GM23338 (cell line): Measurements from ENCODE around the gene KCMF1. TPM values are rescaled to one million over a fixed set of nuclear protein-coding genes. Genes with fewer than 3 reads are reported as not detected.

Source experiments
- ATAC-seq: fragments of 200-7000 bp; cut with Tn5 transposase; 3 replicates; pipeline ENCODE4 v1.9.1; 2020
- DNase-seq: peaks from one replicate; pipeline ENCODE4 v3.0.0-alpha.2; 2015; ENCODE audit warnings: low spot score
- H2AFZ ChIP-seq: fragments of 200-600 bp; sonication (generic); 2 replicates; pipeline ENCODE4 v1.8.0; 2016; ENCODE audit warnings: antibody characterized with exemption, mild to moderate bottlenecking, moderate library complexity
- H3F3A ChIP-seq: fragments of 200-600 bp; sonication (generic); replicated peaks from 2 replicates; pipeline ENCODE4 v1.8.0; 2017; ENCODE audit warnings: antibody characterized with exemption, mixed run types, low read depth
- H3K27ac ChIP-seq: fragments of 200-600 bp; sonication (generic); 2 replicates; pipeline ENCODE4 v1.6.1; 2016; ENCODE audit warnings: low read depth
- H3K27me3 ChIP-seq: fragments of 200-600 bp; sonication (generic); 2 replicates; pipeline ENCODE4 v1.8.0; 2016; ENCODE audit warnings: mild to moderate bottlenecking, mixed run types, moderate library complexity; ENCODE audit not compliant: insufficient read depth
- H3K36me3 ChIP-seq: fragments of 200-600 bp; sonication (generic); 2 replicates; pipeline ENCODE4 v1.8.0; 2016; ENCODE audit warnings: mild to moderate bottlenecking; ENCODE audit not compliant: insufficient read depth
- H3K4me1 ChIP-seq: fragments of 200-600 bp; sonication (generic); 2 replicates; pipeline ENCODE4 v1.8.0; 2016; ENCODE audit warnings: mild to moderate bottlenecking, moderate library complexity; ENCODE audit not compliant: insufficient read depth
- H3K4me2 ChIP-seq: fragments of 200-600 bp; sonication (generic); 2 replicates; pipeline ENCODE4 v1.7.1; 2017; ENCODE audit warnings: mixed run types
- H3K4me3 ChIP-seq: fragments of 200-600 bp; sonication (generic); 2 replicates; pipeline ENCODE4 v1.6.1; 2016; ENCODE audit warnings: mixed run types
- H3K79me2 ChIP-seq: fragments of 200-600 bp; sonication (generic); replicated peaks from 2 replicates; pipeline ENCODE4 v1.8.0; 2017; ENCODE audit warnings: mild to moderate bottlenecking; ENCODE audit not compliant: insufficient read depth
- H3K9me2 ChIP-seq: fragments of 200-600 bp; sonication (generic); 2 replicates; pipeline ENCODE4 v1.8.0; 2017; ENCODE audit not compliant: insufficient read depth
- H4K20me1 ChIP-seq: fragments of 200-600 bp; sonication (generic); replicated peaks from 2 replicates; pipeline ENCODE4 v1.8.0; 2017; ENCODE audit warnings: mild to moderate bottlenecking; ENCODE audit not compliant: insufficient read depth
- H3K27ac Mint-ChIP-seq: 2 replicates; pipeline ENCODE4 v1.8.0; 2020; ENCODE audit warnings: inconsistent platforms, mild to moderate bottlenecking, moderate library complexity, mixed read lengths
- H3K27me3 Mint-ChIP-seq: 3 replicates; pipeline ENCODE4 v1.8.0; 2022; ENCODE audit warnings: low read depth, mild to moderate bottlenecking, moderate library complexity, mixed read lengths, inconsistent platforms; ENCODE audit not compliant: insufficient read depth, poor library complexity
- H3K36me3 Mint-ChIP-seq: 3 replicates; pipeline ENCODE4 v1.8.0; 2021; ENCODE audit warnings: low read depth, mild to moderate bottlenecking, inconsistent platforms, moderate library complexity, mixed read lengths
- H3K4me1 Mint-ChIP-seq: 3 replicates; pipeline ENCODE4 v1.8.0; 2020; ENCODE audit warnings: mild to moderate bottlenecking, inconsistent platforms, mixed read lengths
- H3K4me3 Mint-ChIP-seq: 3 replicates; pipeline ENCODE4 v1.8.0; 2021; ENCODE audit warnings: moderate library complexity, mild to moderate bottlenecking, inconsistent platforms, mixed read lengths
- H3K9me3 Mint-ChIP-seq: 3 replicates; pipeline ENCODE4 v1.8.0; 2020; ENCODE audit warnings: moderate library complexity, mild to moderate bottlenecking, inconsistent platforms, mixed read lengths
- CTCF ChIP-seq, 2 experiments: fragments of 200-600 bp in 1 of 2; sonication (generic) in 1 of 2; conservative IDR thresholded peaks; 2 replicates each; pipeline versions ENCODE4 v1.5.1 to v1.6.1; 2016 to 2017; ENCODE audit warnings: antibody characterized with exemption in 2 of 2, low read depth in 2 of 2, mild to moderate bottlenecking in 2 of 2, moderate library complexity in 1 of 2
- EZH2 ChIP-seq: fragments of 200-600 bp; sonication (generic); IDR thresholded peaks from one replicate; pipeline ENCODE4 v1.8.0; 2017; ENCODE audit warnings: antibody characterized with exemption, mild to moderate bottlenecking, low read depth; ENCODE audit not compliant: unreplicated experiment
- JUNB ChIP-seq: IDR thresholded peaks from one replicate; pipeline ENCODE4 v1.6.1; 2016; ENCODE audit warnings: antibody characterized with exemption; ENCODE audit not compliant: unreplicated experiment
- ZNF331 ChIP-seq: fragments of 250-450 bp; sonication (Bioruptor Pico); IDR thresholded peaks from 2 replicates; pipeline ENCODE4 v1.5.0; 2020; ENCODE audit warnings: low read depth, mild to moderate bottlenecking, moderate library complexity
- polyA plus RNA-seq: library from polyadenylated mRNA; unstranded; fragments of >200 nt; fragmentation: Nextera tagmentation; extraction: Ambion mirVana; gene quantifications from 2 replicates; pipeline ENCODE4 v1.2.1, GENCODE V29; 2016
- total RNA-seq: library from RNA; depleted of rRNA; stranded (reverse); fragments of >200 nt; shearing (Covaris generic); gene quantifications from 2 replicates; pipeline ENCODE4 v1.2.3, GENCODE V29; 2014

KCMF1 gene
- total and polyA plus RNA-seq, 2 experiments from 2014 or later, result 29.3 to 120 TPM

- Histone ChIP-seq H3K36me3 (peaks cover 7% of the 10 kb centered on the region; the same call in 1 of the 2 replicates), H3K4me1 (peaks cover 60% of the 10 kb centered on the region), H3K79me2 (peaks cover 98% of the 10 kb centered on the region), H3K4me3 (no peak overlapping the region), H3K27me3 (no peaks in the 10 kb centered on the region), H3K9me2 (peaks cover 5% of the 10 kb centered on the region; the same call in 1 of the 2 replicates), H3F3A (peaks cover 34% of the 10 kb centered on the region), H2AFZ (no peak overlapping the region), H3K27ac (0 out of 2 replicates have a peak overlapping the region, but pooled peaks have one; percentile 12), H3K4me2 (no peak overlapping the region), H4K20me1 (peaks cover 54% of the 10 kb centered on the region)
- TF ChIP-seq ZNF331 (CRISPR knock-in tag) (no peak), JUNB (no peak)
- peaks cover 60% of the 10 kb centered on the region for H3K4me1 Mint-ChIP-seq
- H3K27ac Mint-ChIP-seq, result no peak overlapping the region
- peaks cover 23% of the 10 kb centered on the region for H3K36me3 Mint-ChIP-seq
- no peak for DNase-seq
- no peak overlapping the region for H3K4me3 Mint-ChIP-seq
- no peaks in the 10 kb centered on the region; the same call in 2 of the 3 replicates for H3K9me3 Mint-ChIP-seq
- no peak for ATAC-seq
- H3K27me3 Mint-ChIP-seq, result no peaks in the 10 kb centered on the region
These were observed 40.1 kb downstream of the KCMF1 start for GRCh38 chr2:85011098-85011497.

- peaks cover 57% of the 10 kb centered on the region for H4K20me1 ChIP-seq
These were observed 40.8 kb downstream of the KCMF1 start for GRCh38 chr2:85011747-85012146.

GRCh38 chr2:85012431-85012830, 41.5 kb downstream of the KCMF1 start:
- Histone ChIP-seq H3F3A (peaks cover 32% of the 10 kb centered on the region), H3K4me3 (no peak overlapping the region), H3K9me2 (peaks cover 5% of the 10 kb centered on the region; the same call in 1 of the 2 replicates), H3K36me3 (peaks cover 2% of the 10 kb centered on the region; the same call in 1 of the 2 replicates), H3K27ac (0 out of 2 replicates have a peak overlapping the region, but pooled peaks have one; percentile 33), H3K79me2 (peaks cover 97% of the 10 kb centered on the region), H3K4me2 (peak overlapping the region; percentile 19; the same call in 1 of the 2 replicates), H2AFZ (no peak overlapping the region), H3K27me3 (no peaks in the 10 kb centered on the region), H4K20me1 (peaks cover 53% of the 10 kb centered on the region), H3K4me1 (peaks cover 72% of the 10 kb centered on the region)
- no peaks in the 10 kb centered on the region for H3K9me3 Mint-ChIP-seq
- peaks cover 64% of the 10 kb centered on the region for H3K4me1 Mint-ChIP-seq
- no peak overlapping the region for H3K4me3 Mint-ChIP-seq
- 0 out of 2 replicates have a peak overlapping the region, but pooled peaks have one; percentile 46 for H3K27ac Mint-ChIP-seq
- DNase-seq (no peak), ATAC-seq (no peak)
- H3K36me3 Mint-ChIP-seq, result peaks cover 13% of the 10 kb centered on the region
- peaks cover 2% of the 10 kb centered on the region for H3K27me3 Mint-ChIP-seq
- TF ChIP-seq EZH2 (no peak), CTCF (conservative IDR thresholded peaks at IDR 0.05; ENCODE audit: low read depth in 2 of 2) (no peak)

More at GRCh38 chr2:85011747-85012146, 40.8 kb downstream of the KCMF1 start:
- Mint-ChIP-seq H3K27ac (no peak overlapping the region), H3K27me3 (peaks cover 1% of the 10 kb centered on the region), H3K4me1 (peaks cover 61% of the 10 kb centered on the region), H3K9me3 (no peaks in the 10 kb centered on the region; the same call in 2 of the 3 replicates), H3K4me3 (no peak overlapping the region), H3K36me3 (peaks cover 20% of the 10 kb centered on the region)
- Histone ChIP-seq H2AFZ (no peak overlapping the region), H3K79me2 (peaks cover 98% of the 10 kb centered on the region), H3K27ac (0 out of 2 replicates have a peak overlapping the region, but pooled peaks have one; percentile 12), H3K27me3 (no peaks in the 10 kb centered on the region), H3K4me3 (no peak overlapping the region), H3K4me2 (no peak overlapping the region), H3F3A (peaks cover 34% of the 10 kb centered on the region), H3K36me3 (peaks cover 7% of the 10 kb centered on the region; the same call in 1 of the 2 replicates), H3K4me1 (peaks cover 67% of the 10 kb centered on the region), H3K9me2 (peaks cover 5% of the 10 kb centered on the region; the same call in 1 of the 2 replicates)
- ATAC-seq, result peak; percentile 85
- TF ChIP-seq CTCF (conservative IDR thresholded peaks at IDR 0.05; ENCODE audit: low read depth in 2 of 2) (peak; percentile 72 to 75), ZNF331 (CRISPR knock-in tag) (no peak)
- DNase-seq, result peak; percentile 77
